A549 treated with CORT108297 at 1 μM for 4 hours (cell line): ENCODE data around the gene RSBN1. TPM values are rescaled to one million over a fixed set of nuclear protein-coding genes. Genes with fewer than 3 reads are reported as not detected.

Source experiments
- total RNA-seq: library from RNA; stranded (reverse); fragments of 200-300 nt; extraction: Qiagen RNA extraction; gene quantifications from 5 replicates; pipeline ENCODE4 v1.2.3, GENCODE V29; 2022

RSBN1 gene
- 3.6 to 4.5 TPM (median 3.9 TPM) in 5 replicates for total RNA-seq

GRCh38 chr1:113811888-113812660 is at the start of gene RSBN1:
RSBN1 (minus strand) TSS chr1:113812476; CDS start chr1:113812412, 64 bp downstream.

GRCh38 chr1:113759333-113760101 is 52.8 kb downstream of the RSBN1 start, which contains the start of gene PHTF1:
PHTF1 (minus strand) TSS chr1:113759486; CDS start chr1:113758703, 783 bp downstream.

Other genes starting within 250 kb of the RSBN1 start
- 14.8 to 16.0 TPM (median 15.6 TPM) in 5 replicates for gene PHTF1, start 53.0 kb downstream of the RSBN1 start, total RNA-seq
- not detected in 5 replicates for gene PTPN22, start 59.2 kb upstream of the RSBN1 start, total RNA-seq
- 0.44 to 1.2 TPM (median 0.58 TPM) in 5 replicates for gene BCL2L15, start 75.1 kb upstream of the RSBN1 start, total RNA-seq
- 8.5 to 10.3 TPM (median 9.4 TPM) in 5 replicates for gene AP4B1, start 92.3 kb upstream of the RSBN1 start, total RNA-seq
- 8.3 to 9.9 TPM (median 9.5 TPM) in 5 replicates for gene DCLRE1B, start 92.8 kb upstream of the RSBN1 start, total RNA-seq
- 13.1 to 17.8 TPM (median 15.2 TPM) in 5 replicates for gene HIPK1, start 116.8 kb upstream of the RSBN1 start, total RNA-seq
- 3.7 to 4.0 TPM (median 3.8 TPM) in 5 replicates for gene OLFML3, start 167.0 kb upstream of the RSBN1 start, total RNA-seq